GM23338 (cell line): ENCODE data around the gene EED.

Experiments
- JUNB ChIP-seq: IDR thresholded peaks from one replicate; pipeline ENCODE4 v1.6.1; 2016; ENCODE audit warnings: antibody characterized with exemption; ENCODE audit not compliant: unreplicated experiment
- TF ChIP-seq, protein P1 (sequence below), 2 experiments: fragments of 200-600 bp in 1 of 2; sonication (generic) in 1 of 2; conservative IDR thresholded peaks; 2 replicates each; pipeline versions ENCODE4 v1.5.1 to v1.6.1; 2016 to 2017; ENCODE audit warnings: antibody characterized with exemption in 2 of 2, low read depth in 2 of 2, mild to moderate bottlenecking in 2 of 2, moderate library complexity in 1 of 2

DNA sequence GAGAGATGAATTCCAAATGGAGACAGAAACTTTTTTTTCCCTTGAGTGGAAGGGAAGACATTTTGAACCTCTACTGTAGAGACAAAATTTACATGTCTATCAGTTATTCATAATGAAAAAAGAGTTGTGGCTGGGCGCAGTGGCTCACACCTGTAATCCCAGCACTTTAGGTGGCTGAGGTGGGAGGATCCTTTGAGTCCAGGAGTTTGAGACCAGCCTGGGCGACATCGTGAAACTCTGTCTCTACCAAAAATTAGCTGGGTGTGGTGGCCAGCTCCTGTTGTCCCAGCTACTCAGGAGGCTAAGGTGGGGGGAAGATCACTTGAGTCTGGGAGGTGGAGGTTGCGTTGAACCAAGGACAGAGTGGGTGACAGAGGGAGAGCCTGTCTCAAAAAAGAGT is 4.1 kb downstream of the EED start:
- TF ChIP-seq, protein P1, sequence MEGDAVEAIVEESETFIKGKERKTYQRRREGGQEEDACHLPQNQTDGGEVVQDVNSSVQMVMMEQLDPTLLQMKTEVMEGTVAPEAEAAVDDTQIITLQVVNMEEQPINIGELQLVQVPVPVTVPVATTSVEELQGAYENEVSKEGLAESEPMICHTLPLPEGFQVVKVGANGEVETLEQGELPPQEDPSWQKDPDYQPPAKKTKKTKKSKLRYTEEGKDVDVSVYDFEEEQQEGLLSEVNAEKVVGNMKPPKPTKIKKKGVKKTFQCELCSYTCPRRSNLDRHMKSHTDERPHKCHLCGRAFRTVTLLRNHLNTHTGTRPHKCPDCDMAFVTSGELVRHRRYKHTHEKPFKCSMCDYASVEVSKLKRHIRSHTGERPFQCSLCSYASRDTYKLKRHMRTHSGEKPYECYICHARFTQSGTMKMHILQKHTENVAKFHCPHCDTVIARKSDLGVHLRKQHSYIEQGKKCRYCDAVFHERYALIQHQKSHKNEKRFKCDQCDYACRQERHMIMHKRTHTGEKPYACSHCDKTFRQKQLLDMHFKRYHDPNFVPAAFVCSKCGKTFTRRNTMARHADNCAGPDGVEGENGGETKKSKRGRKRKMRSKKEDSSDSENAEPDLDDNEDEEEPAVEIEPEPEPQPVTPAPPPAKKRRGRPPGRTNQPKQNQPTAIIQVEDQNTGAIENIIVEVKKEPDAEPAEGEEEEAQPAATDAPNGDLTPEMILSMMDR (conservative IDR thresholded peaks at IDR 0.05; ENCODE audit: low read depth in 2 of 2): no peak
- no peak for TF ChIP-seq JUNB
